Loucy (cell line): ENCODE data around the gene PPDPF.
"Not testable (repeated sequence)": the region's sequence is repeated elsewhere in the genome, so short reads cannot be mapped to it uniquely, and the experiment has no call there.

Experiments
- CTCF ChIP-seq: fragments of 200-600 bp; sonication (generic); conservative IDR thresholded peaks from 2 replicates; pipeline ENCODE4 v1.5.1; 2014; ENCODE audit warnings: mild to moderate bottlenecking, antibody characterized with exemption, low read length
- EZH2phosphoT487 ChIP-seq: fragments of 200-600 bp; IDR thresholded peaks from 2 replicates; pipeline ENCODE4 v1.6.1; 2018; ENCODE audit warnings: antibody characterized with exemption, mild to moderate bottlenecking, moderate library complexity, borderline replicate concordance

GRCh38 chr20:63571087-63571478 lies 50.5 kb downstream of the PPDPF start:
- TF ChIP-seq CTCF, EZH2phosphoT487: not testable (repeated sequence)
